GM23248 (cell line): Measurements from ENCODE around the gene SACS. TPM values are rescaled to one million over a fixed set of nuclear protein-coding genes. Genes with fewer than 3 reads are reported as not detected.

Experiments
- DNase-seq: peaks from one replicate; pipeline ENCODE4 v3.0.0-alpha.2; 2015
- H2AFZ ChIP-seq: fragments of 200-600 bp; sonication (generic); 2 replicates; pipeline ENCODE4 v1.6.1; 2016; ENCODE audit warnings: antibody characterized with exemption
- H3F3A ChIP-seq: fragments of 200-600 bp; sonication (generic); 2 replicates; pipeline ENCODE4 v1.6.1; 2016; ENCODE audit warnings: mild to moderate bottlenecking, antibody characterized with exemption, mixed run types; ENCODE audit not compliant: insufficient read depth
- H3K27ac ChIP-seq: fragments of 200-600 bp; sonication (generic); 2 replicates; pipeline ENCODE4 v1.5.1; 2016; ENCODE audit warnings: mild to moderate bottlenecking
- H3K27me3 ChIP-seq: fragments of 200-600 bp; sonication (generic); replicated peaks from 2 replicates; pipeline ENCODE4 v1.6.1; 2016; ENCODE audit warnings: mild to moderate bottlenecking; ENCODE audit not compliant: insufficient read depth
- H3K36me3 ChIP-seq: fragments of 200-600 bp; sonication (generic); 2 replicates; pipeline ENCODE4 v1.6.1; 2016; ENCODE audit warnings: low read depth, mild to moderate bottlenecking
- H3K4me1 ChIP-seq: fragments of 200-600 bp; sonication (generic); 2 replicates; pipeline ENCODE4 v1.6.1; 2016; ENCODE audit warnings: mild to moderate bottlenecking; ENCODE audit not compliant: insufficient read depth
- H3K4me2 ChIP-seq: fragments of 200-600 bp; sonication (generic); one replicate; pipeline ENCODE4 v1.6.1; 2016; ENCODE audit warnings: mild to moderate bottlenecking; ENCODE audit not compliant: unreplicated experiment
- H3K4me3 ChIP-seq: fragments of 200-600 bp; sonication (generic); 2 replicates; pipeline ENCODE4 v1.5.1; 2016; ENCODE audit warnings: mild to moderate bottlenecking
- H3K79me2 ChIP-seq: fragments of 200-600 bp; sonication (generic); 2 replicates; pipeline ENCODE4 v1.6.1; 2016; ENCODE audit warnings: mild to moderate bottlenecking; ENCODE audit not compliant: insufficient read depth
- H3K9ac ChIP-seq: fragments of 200-600 bp; sonication (generic); 2 replicates; pipeline ENCODE4 v1.6.1; 2016; ENCODE audit warnings: mild to moderate bottlenecking
- H3K9me2 ChIP-seq: fragments of 200-600 bp; sonication (generic); 2 replicates; pipeline ENCODE4 v1.6.1; 2016; ENCODE audit warnings: mixed run types, mild to moderate bottlenecking, moderate library complexity; ENCODE audit not compliant: insufficient read depth
- H3K9me3 ChIP-seq: fragments of 200-600 bp; sonication (generic); one replicate; pipeline ENCODE4 v1.6.1; 2017; ENCODE audit warnings: low read depth
- H4K20me1 ChIP-seq: fragments of 200-600 bp; sonication (generic); 2 replicates; pipeline ENCODE4 v1.6.0; 2016; ENCODE audit not compliant: insufficient read depth
- EZH2 ChIP-seq: fragments of 200-600 bp; sonication (generic); IDR thresholded peaks from 2 replicates; pipeline ENCODE4 v1.6.1; 2018; ENCODE audit warnings: antibody characterized with exemption, mild to moderate bottlenecking; ENCODE audit not compliant: insufficient read depth, poor library complexity, severe bottlenecking
- EZH2phosphoT487 ChIP-seq: fragments of 200-600 bp; sonication (generic); IDR thresholded peaks from 2 replicates; pipeline ENCODE4 v1.6.1; 2018; ENCODE audit warnings: antibody characterized with exemption, moderate library complexity, mild to moderate bottlenecking, low read depth; ENCODE audit not compliant: insufficient read depth
- WGBS, 2 experiments: methylation state at CpG; one replicate each; pipeline ENCODE4 v1.1.6; 2015 to 2017; ENCODE audit warnings: low lambda C conversion rate in 2 of 2, low coverage in 1 of 2; ENCODE audit errors: missing lambda C conversion rate in 2 of 2; 5-methylcytosine and 5-hydroxymethylcytosine counted together
- in situ Hi-C: fragments of 300-500 bp; cut with MboI; formaldehyde crosslinking; loops from 2 replicates; pipeline ENCODE4 v1.15.0; 2020
- polyA plus RNA-seq: library from polyadenylated mRNA; unstranded; fragments of >200 nt; fragmentation: Nextera tagmentation; extraction: Ambion mirVana; gene quantifications from 2 replicates; pipeline ENCODE4 v1.2.1, GENCODE V29; 2016
- total RNA-seq: library from RNA; depleted of rRNA; stranded (reverse); fragments of >200 nt; shearing (Covaris generic); gene quantifications from 2 replicates; pipeline ENCODE4 v1.2.3, GENCODE V29; 2014; rRNA removed

The SACS gene
- total and polyA plus RNA-seq, 2 experiments from 2014 or later = 8.1 to 45.7 TPM

GRCh38 chr13:23289917-23290357 lies 143.6 kb downstream of the SACS start:
- Histone ChIP-seq H3F3A (peaks cover 23% of the 10 kb centered on the region), H3K27ac (peak overlapping the region; percentile 45), H3K9ac (no peak overlapping the region), H3K4me2 (no peak overlapping the region), H3K79me2 (no peaks in the 10 kb centered on the region), H3K4me3 (no peak overlapping the region), H3K36me3 (no peaks in the 10 kb centered on the region), H3K9me2 (no peaks in the 10 kb centered on the region), H3K27me3 (no peaks in the 10 kb centered on the region), H4K20me1 (no peaks in the 10 kb centered on the region), H3K9me3 (no peaks in the 10 kb centered on the region), H3K4me1 (peaks cover 32% of the 10 kb centered on the region), H2AFZ (no peak overlapping the region; the same call in 1 of the 2 replicates)
- in situ Hi-C loops = no loop called here
- DNase-seq = peak; percentile 77
- 40 to 43% methylated on average over 5 of the region's 5 CpGs for WGBS, 2 experiments
- TF ChIP-seq EZH2 (no peak), EZH2phosphoT487 (no peak)

DNA sequence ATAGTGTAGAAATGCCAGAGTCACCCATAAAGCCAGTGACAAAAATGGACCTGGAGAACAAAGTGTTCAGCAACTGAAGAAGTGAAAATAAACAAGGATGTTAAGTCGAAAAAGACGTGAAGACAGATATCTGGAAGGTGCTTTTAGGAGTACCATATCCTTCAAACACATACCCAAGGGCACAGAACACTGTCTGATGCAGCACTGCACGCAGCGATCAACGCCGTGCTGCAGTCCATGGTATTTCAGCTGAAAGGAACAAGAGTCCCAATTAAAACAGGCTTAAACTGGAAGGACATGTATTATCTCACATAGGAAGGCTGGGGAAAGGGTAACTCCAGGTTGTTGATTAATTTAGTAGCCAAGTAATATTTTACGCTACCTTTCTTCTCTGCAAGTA lies 144.5 kb downstream of the SACS start:
- no peaks in the 10 kb centered on the region for H3K9me3 ChIP-seq
- no peak for TF ChIP-seq EZH2phosphoT487
- no peak for TF ChIP-seq EZH2
- H3K79me2 ChIP-seq = no peaks in the 10 kb centered on the region
- no peak overlapping the region for H3K4me3 ChIP-seq
- no peaks in the 10 kb centered on the region for H3K9me2 ChIP-seq
- peaks cover 32% of the 10 kb centered on the region for H3K4me1 ChIP-seq
- peak overlapping the region; percentile 27; the same call in 1 of the 2 replicates for H3K27ac ChIP-seq
- no peak overlapping the region for H3K9ac ChIP-seq
- H3K27me3 ChIP-seq = no peaks in the 10 kb centered on the region
- H3K4me2 ChIP-seq = no peak overlapping the region
- H3F3A ChIP-seq = peaks cover 23% of the 10 kb centered on the region
- no peaks in the 10 kb centered on the region for H4K20me1 ChIP-seq
- in situ Hi-C loops = no loop called here
- H2AFZ ChIP-seq = peak overlapping the region; percentile 51
- peak; percentile 15 for DNase-seq
- WGBS, 2 experiments = 28 to 35% methylated on average over 7 of the region's 7 CpGs
- no peaks in the 10 kb centered on the region for H3K36me3 ChIP-seq

DNA sequence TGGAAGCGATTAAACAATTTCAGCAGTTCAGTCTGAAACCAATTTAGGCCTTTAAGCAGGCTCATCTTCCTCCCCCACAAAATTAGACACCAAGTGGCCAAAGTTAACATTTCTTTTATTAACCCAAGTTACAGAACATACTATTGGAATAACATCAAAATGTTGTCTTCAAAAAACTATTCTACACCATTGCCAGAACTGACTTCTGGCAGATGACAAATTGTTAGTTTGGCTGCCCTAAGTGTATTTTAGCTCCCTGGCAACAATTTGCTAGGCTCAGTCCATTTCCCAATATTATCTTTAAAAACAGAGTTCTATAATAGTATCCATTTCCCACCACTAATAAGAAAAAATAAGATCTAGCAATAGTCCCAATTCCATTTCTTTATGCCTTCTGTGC lies 144.9 kb downstream of the SACS start:
- Histone ChIP-seq H3K9ac (no peak overlapping the region), H3K27me3 (no peaks in the 10 kb centered on the region), H3K36me3 (no peaks in the 10 kb centered on the region), H3F3A (peaks cover 23% of the 10 kb centered on the region), H3K9me2 (no peaks in the 10 kb centered on the region), H3K27ac (peak overlapping the region; percentile 27; the same call in 1 of the 2 replicates), H3K4me1 (peaks cover 32% of the 10 kb centered on the region), H3K4me2 (no peak overlapping the region), H3K4me3 (no peak overlapping the region), H3K79me2 (no peaks in the 10 kb centered on the region), H4K20me1 (no peaks in the 10 kb centered on the region), H2AFZ (peak overlapping the region; percentile 51), H3K9me3 (no peaks in the 10 kb centered on the region)
- 8 to 23% methylated on average over 1 of the region's 1 CpG for WGBS, 2 experiments
- in situ Hi-C loops = no loop called here
- peak; percentile 50 for DNase-seq
- TF ChIP-seq EZH2 = no peak

GRCh38 chr13:23279321-23279720 lies 154.2 kb downstream of the SACS start:
- Histone ChIP-seq H3K79me2 (no peaks in the 10 kb centered on the region), H3K9me2 (no peaks in the 10 kb centered on the region), H3K4me3 (no peak overlapping the region), H3K9me3 (no peaks in the 10 kb centered on the region), H3K36me3 (no peaks in the 10 kb centered on the region), H3K27ac (no peak overlapping the region), H3F3A (no peaks in the 10 kb centered on the region), H3K4me2 (no peak overlapping the region), H3K4me1 (no peaks in the 10 kb centered on the region), H2AFZ (no peak overlapping the region), H4K20me1 (no peaks in the 10 kb centered on the region), H3K9ac (no peak overlapping the region), H3K27me3 (no peaks in the 10 kb centered on the region)
- WGBS, 2 experiments = 68 to 71% methylated on average over 5 of the region's 5 CpGs
- TF ChIP-seq EZH2phosphoT487 (no peak), EZH2 (no peak)
- DNase-seq = no peak
- in situ Hi-C loops = no loop called here

Other genes with a start within 250 kb of the SACS start
- 3.4 and 5.4 TPM in 2 replicates for gene TNFRSF19, start 136.7 kb upstream of the SACS start, total RNA-seq
- 2.7 and 3.4 TPM in 2 replicates for gene TNFRSF19, start 136.7 kb upstream of the SACS start, polyA plus RNA-seq